ENCODE measurements around the gene NPAS2.

NPAS2 gene

GRCh38 chr2:100793982-100794381, 26.0 kb upstream of the NPAS2 start:
- H3K9ac ChIP-seq (ENCODE audit: low read length in 5 of 5), result no peak overlapping the region

DNA sequence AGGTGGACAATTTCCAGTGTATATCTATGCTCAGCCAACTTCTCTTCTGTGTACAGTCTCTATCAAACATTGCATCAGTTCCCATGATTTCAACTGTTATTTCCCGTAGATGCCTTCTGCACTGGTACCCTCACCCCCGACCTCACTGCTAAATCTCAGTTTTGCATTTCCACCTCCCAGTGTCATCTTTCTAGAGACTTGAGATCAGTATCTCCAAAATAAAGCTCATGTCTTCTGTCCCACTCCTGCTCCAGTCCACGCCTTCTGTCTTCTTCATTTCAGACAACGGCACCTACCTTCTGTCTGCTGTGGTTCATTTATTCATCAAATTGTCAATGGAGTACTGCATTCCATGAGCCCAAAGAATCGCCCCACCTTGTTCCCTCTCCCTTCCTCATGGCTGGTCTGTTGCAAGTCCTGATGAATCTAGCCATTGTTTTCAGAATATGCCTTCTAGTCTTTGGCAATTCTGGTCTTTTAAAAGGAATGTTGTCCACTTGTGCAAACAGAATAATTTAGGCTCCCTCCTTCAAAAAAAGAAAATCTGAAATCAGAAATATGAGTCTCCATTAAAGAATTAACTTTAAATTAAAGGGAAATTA, 23.3 kb upstream of the NPAS2 start:
- Histone ChIP-seq H3K9ac (ENCODE audit: low read length in 5 of 5) (no peak overlapping the region), H3K4me1 (ENCODE audit: control insufficient read depth in 5 of 5, insufficient read depth in 5 of 5, low read length in 5 of 5) (peaks cover 0 to 4% (median 0%) of the 10 kb centered on the region in 5 donors), H3K4me3 (ENCODE audit: low read depth in 1 of 5, low read length in 5 of 5) (no peak overlapping the region), H3K9me3 (ENCODE audit: control insufficient read depth in 5 of 5, low read length in 5 of 5) (peaks cover 0 to 1% (median 0%) of the 10 kb centered on the region in 5 donors), H3K27ac (ENCODE audit: low read depth, low read length) (no peak overlapping the region), H3K36me3 (ENCODE audit: control insufficient read depth in 5 of 5, insufficient read depth in 5 of 5, low read length in 5 of 5) (no peaks in the 10 kb centered on the region), H3K27me3 (ENCODE audit: control insufficient read depth in 5 of 5, insufficient read depth in 4 of 5, low read length in 5 of 5) (peaks cover 0 to 2% (median 0%) of the 10 kb centered on the region in 5 donors)

More at GRCh38 chr2:100793982-100794381, 26.0 kb upstream of the NPAS2 start:
- Histone ChIP-seq H3K27ac (ENCODE audit: low read depth, low read length) (no peak overlapping the region), H3K4me1 (ENCODE audit: control insufficient read depth in 5 of 5, insufficient read depth in 5 of 5, low read length in 5 of 5) (no peaks in the 10 kb centered on the region), H3K36me3 (ENCODE audit: control insufficient read depth in 5 of 5, insufficient read depth in 5 of 5, low read length in 5 of 5) (no peaks in the 10 kb centered on the region), H3K27me3 (ENCODE audit: control insufficient read depth in 5 of 5, insufficient read depth in 4 of 5, low read length in 5 of 5) (peaks cover 0 to 2% (median 0%) of the 10 kb centered on the region in 5 donors), H3K9me3 (ENCODE audit: control insufficient read depth in 5 of 5, low read length in 5 of 5) (peaks cover 0 to 2% (median 0%) of the 10 kb centered on the region in 5 donors), H3K4me3 (ENCODE audit: low read depth in 1 of 5, low read length in 5 of 5) (no peak overlapping the region)

DNA sequence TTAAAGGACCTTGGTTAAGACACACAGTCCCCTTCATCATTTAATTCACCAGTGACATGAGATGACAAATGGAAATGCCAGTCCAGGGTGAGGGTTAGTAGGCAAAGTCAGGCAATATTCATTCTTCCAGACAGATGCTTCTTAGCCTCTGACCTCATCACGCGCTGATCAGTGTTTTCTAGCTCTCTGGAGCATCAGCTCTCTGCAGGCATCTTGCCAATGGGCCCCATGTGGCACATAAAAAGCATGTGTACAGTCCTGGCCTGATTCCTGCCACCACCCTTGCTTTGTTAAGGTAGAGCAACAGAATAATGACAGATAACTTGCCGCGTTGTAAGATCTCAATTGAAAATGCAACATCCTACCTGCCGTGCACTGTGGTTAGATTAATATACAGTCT, 20.3 kb upstream of the NPAS2 start:
- no peak overlapping the region for H3K27ac ChIP-seq (ENCODE audit: low read depth, low read length)
- no peak overlapping the region for H3K9ac ChIP-seq (ENCODE audit: low read length in 5 of 5)
- H3K4me3 ChIP-seq (ENCODE audit: low read depth in 1 of 5, low read length in 5 of 5), result no peak overlapping the region
- no peaks in the 10 kb centered on the region for H3K27me3 ChIP-seq (ENCODE audit: control insufficient read depth in 5 of 5, insufficient read depth in 4 of 5, low read length in 5 of 5)
- no peaks in the 10 kb centered on the region for H3K9me3 ChIP-seq (ENCODE audit: control insufficient read depth in 5 of 5, low read length in 5 of 5)
- H3K4me1 ChIP-seq (ENCODE audit: control insufficient read depth in 5 of 5, insufficient read depth in 5 of 5, low read length in 5 of 5), result peaks cover 0 to 4% (median 0%) of the 10 kb centered on the region in 5 donors
- H3K36me3 ChIP-seq (ENCODE audit: control insufficient read depth in 5 of 5, insufficient read depth in 5 of 5, low read length in 5 of 5), result no peaks in the 10 kb centered on the region

DNA sequence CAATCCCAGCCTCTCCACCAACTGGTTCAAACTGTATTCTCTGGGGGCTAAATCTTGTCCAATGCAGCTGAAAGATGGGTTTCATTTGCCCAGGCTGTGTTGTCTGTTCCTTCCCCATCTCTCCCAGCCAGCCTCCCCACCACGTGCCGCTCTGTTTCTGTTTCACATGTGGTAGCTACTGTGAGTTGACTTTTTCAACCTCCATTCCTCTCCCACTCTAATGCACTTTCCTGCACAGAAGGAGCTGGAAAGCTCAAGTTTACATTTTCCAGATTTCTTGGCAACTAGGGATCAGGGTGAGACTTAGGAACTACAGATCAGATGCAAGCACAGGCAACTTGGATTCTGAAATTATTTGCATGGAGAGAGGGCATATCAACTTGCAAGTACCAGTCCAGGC, 19.0 kb upstream of the NPAS2 start:
- H3K27me3 ChIP-seq (ENCODE audit: control insufficient read depth in 5 of 5, insufficient read depth in 4 of 5, low read length in 5 of 5), result no peaks in the 10 kb centered on the region
- H3K9me3 ChIP-seq (ENCODE audit: control insufficient read depth in 5 of 5, low read length in 5 of 5), result no peaks in the 10 kb centered on the region
- no peak overlapping the region for H3K27ac ChIP-seq (ENCODE audit: low read depth, low read length)
- no peaks in the 10 kb centered on the region for H3K36me3 ChIP-seq (ENCODE audit: control insufficient read depth in 5 of 5, insufficient read depth in 5 of 5, low read length in 5 of 5)
- H3K4me1 ChIP-seq (ENCODE audit: control insufficient read depth in 5 of 5, insufficient read depth in 5 of 5, low read length in 5 of 5), result peaks cover 0 to 4% (median 0%) of the 10 kb centered on the region in 5 donors
- no peak overlapping the region for H3K4me3 ChIP-seq (ENCODE audit: low read depth in 1 of 5, low read length in 5 of 5)
- no peak overlapping the region for H3K9ac ChIP-seq (ENCODE audit: low read length in 5 of 5)

DNA sequence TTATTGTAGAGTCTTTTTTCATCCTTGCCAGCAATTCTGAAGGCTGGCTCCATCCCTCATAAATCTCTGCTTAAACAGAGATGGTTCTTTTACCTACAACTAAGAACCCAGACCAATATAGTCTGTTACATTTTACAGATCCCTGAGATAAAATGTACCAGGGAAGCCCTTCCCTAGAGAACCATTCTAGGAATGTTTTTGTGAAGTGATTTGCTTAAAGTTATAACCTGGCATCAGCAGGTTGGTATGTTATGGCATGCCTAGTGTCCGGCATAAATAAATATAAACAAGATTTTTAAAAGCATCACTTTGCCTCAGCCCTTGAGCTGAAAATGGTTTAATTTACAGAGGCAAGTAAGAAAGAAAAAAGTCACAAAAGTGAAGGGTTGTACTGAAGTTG, 18.5 kb upstream of the NPAS2 start:
- H3K9me3 ChIP-seq (ENCODE audit: control insufficient read depth in 5 of 5, low read length in 5 of 5), result no peaks in the 10 kb centered on the region
- no peaks in the 10 kb centered on the region for H3K27me3 ChIP-seq (ENCODE audit: control insufficient read depth in 5 of 5, insufficient read depth in 4 of 5, low read length in 5 of 5)
- no peak overlapping the region for H3K9ac ChIP-seq (ENCODE audit: low read length in 5 of 5)
- no peaks in the 10 kb centered on the region for H3K36me3 ChIP-seq (ENCODE audit: control insufficient read depth in 5 of 5, insufficient read depth in 5 of 5, low read length in 5 of 5)
- no peak overlapping the region for H3K4me3 ChIP-seq (ENCODE audit: low read depth in 1 of 5, low read length in 5 of 5)
- no peak overlapping the region for H3K27ac ChIP-seq (ENCODE audit: low read depth, low read length)
- peaks cover 0 to 4% (median 0%) of the 10 kb centered on the region in 5 donors for H3K4me1 ChIP-seq (ENCODE audit: control insufficient read depth in 5 of 5, insufficient read depth in 5 of 5, low read length in 5 of 5)

GRCh38 chr2:100802066-100802465, 17.9 kb upstream of the NPAS2 start:
- no peaks in the 10 kb centered on the region for H3K9me3 ChIP-seq (ENCODE audit: control insufficient read depth in 5 of 5, low read length in 5 of 5)
- no peak overlapping the region for H3K27ac ChIP-seq (ENCODE audit: low read depth, low read length)
- H3K4me1 ChIP-seq (ENCODE audit: control insufficient read depth in 5 of 5, insufficient read depth in 5 of 5, low read length in 5 of 5), result peaks cover 0 to 4% (median 0%) of the 10 kb centered on the region in 5 donors
- no peak overlapping the region for H3K4me3 ChIP-seq (ENCODE audit: low read depth in 1 of 5, low read length in 5 of 5)
- no peak overlapping the region for H3K9ac ChIP-seq (ENCODE audit: low read length in 5 of 5)
- no peaks in the 10 kb centered on the region for H3K36me3 ChIP-seq (ENCODE audit: control insufficient read depth in 5 of 5, insufficient read depth in 5 of 5, low read length in 5 of 5)
- no peaks in the 10 kb centered on the region for H3K27me3 ChIP-seq (ENCODE audit: control insufficient read depth in 5 of 5, insufficient read depth in 4 of 5, low read length in 5 of 5)

GRCh38 chr2:100803334-100803733, 16.6 kb upstream of the NPAS2 start:
- Histone ChIP-seq H3K9me3 (ENCODE audit: control insufficient read depth in 5 of 5, low read length in 5 of 5) (no peaks in the 10 kb centered on the region), H3K4me1 (ENCODE audit: control insufficient read depth in 5 of 5, insufficient read depth in 5 of 5, low read length in 5 of 5) (peaks cover 0 to 4% (median 0%) of the 10 kb centered on the region in 5 donors), H3K27me3 (ENCODE audit: control insufficient read depth in 5 of 5, insufficient read depth in 4 of 5, low read length in 5 of 5) (peaks cover 0 to 3% (median 0%) of the 10 kb centered on the region in 5 donors), H3K9ac (ENCODE audit: low read length in 5 of 5) (no peak overlapping the region), H3K4me3 (ENCODE audit: low read depth in 1 of 5, low read length in 5 of 5) (no peak overlapping the region), H3K27ac (ENCODE audit: low read depth, low read length) (no peak overlapping the region), H3K36me3 (ENCODE audit: control insufficient read depth in 5 of 5, insufficient read depth in 5 of 5, low read length in 5 of 5) (no peaks in the 10 kb centered on the region)

DNA sequence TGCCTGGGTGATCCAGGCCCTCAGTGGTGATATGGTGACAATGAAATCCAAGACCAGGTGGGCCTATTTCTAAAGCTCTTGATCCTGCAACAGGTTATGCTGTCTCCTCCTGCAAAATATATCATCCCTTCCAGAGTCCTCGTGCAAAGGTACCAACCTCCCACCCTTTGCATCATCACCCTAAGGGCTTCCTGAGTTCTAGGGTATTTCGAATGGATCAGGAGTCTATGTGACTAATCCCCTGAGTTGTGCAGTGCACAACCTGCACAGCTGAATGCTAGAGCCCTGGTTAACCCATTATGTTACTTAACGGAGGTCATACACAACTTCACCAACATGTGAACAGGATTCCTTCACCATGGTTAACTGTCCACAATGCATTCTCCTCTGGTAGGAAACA, 13.4 kb upstream of the NPAS2 start:
- Histone ChIP-seq H3K4me3 (ENCODE audit: low read depth in 1 of 5, low read length in 5 of 5) (no peak overlapping the region), H3K4me1 (ENCODE audit: control insufficient read depth in 5 of 5, insufficient read depth in 5 of 5, low read length in 5 of 5) (no peaks in the 10 kb centered on the region), H3K9me3 (ENCODE audit: control insufficient read depth in 5 of 5, low read length in 5 of 5) (no peaks in the 10 kb centered on the region), H3K27ac (ENCODE audit: low read depth, low read length) (no peak overlapping the region), H3K36me3 (ENCODE audit: control insufficient read depth in 5 of 5, insufficient read depth in 5 of 5, low read length in 5 of 5) (no peaks in the 10 kb centered on the region), H3K27me3 (ENCODE audit: control insufficient read depth in 5 of 5, insufficient read depth in 4 of 5, low read length in 5 of 5) (peaks cover 0 to 3% (median 0%) of the 10 kb centered on the region in 5 donors), H3K9ac (ENCODE audit: low read length in 5 of 5) (no peak overlapping the region)

DNA sequence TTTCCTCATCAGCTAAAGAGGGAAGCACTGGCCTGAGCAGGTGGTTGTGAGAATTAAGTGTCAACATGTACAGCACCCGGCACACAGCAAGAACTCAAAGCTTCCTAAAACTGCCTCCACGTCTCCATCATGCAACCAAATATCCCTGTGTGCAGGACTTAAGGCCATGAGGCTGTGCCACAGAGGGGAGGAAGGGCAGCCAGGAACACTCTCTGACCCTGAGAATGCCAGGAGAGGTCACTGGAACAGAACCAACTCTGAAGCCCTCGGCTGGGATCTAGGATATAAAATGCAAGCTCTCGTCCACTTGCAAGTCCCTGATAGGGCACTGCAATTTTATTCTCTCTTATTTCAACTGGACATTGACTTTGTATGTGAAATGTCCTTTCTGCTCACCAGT, 12.2 kb upstream of the NPAS2 start:
- peaks cover 0 to 5% (median 0%) of the 10 kb centered on the region in 5 donors for H3K27me3 ChIP-seq (ENCODE audit: control insufficient read depth in 5 of 5, insufficient read depth in 4 of 5, low read length in 5 of 5)
- no peak overlapping the region for H3K27ac ChIP-seq (ENCODE audit: low read depth, low read length)

GRCh38 chr2:100808582-100808981, 11.4 kb upstream of the NPAS2 start:
- Histone ChIP-seq H3K27ac (ENCODE audit: low read depth, low read length) (no peak overlapping the region), H3K9ac (ENCODE audit: low read length in 5 of 5) (no peak overlapping the region), H3K36me3 (ENCODE audit: control insufficient read depth in 5 of 5, insufficient read depth in 5 of 5, low read length in 5 of 5) (no peaks in the 10 kb centered on the region), H3K4me3 (ENCODE audit: low read depth in 1 of 5, low read length in 5 of 5) (no peak overlapping the region), H3K27me3 (ENCODE audit: control insufficient read depth in 5 of 5, insufficient read depth in 4 of 5, low read length in 5 of 5) (peaks cover 0 to 5% (median 0%) of the 10 kb centered on the region in 5 donors), H3K9me3 (ENCODE audit: control insufficient read depth in 5 of 5, low read length in 5 of 5) (no peaks in the 10 kb centered on the region), H3K4me1 (ENCODE audit: control insufficient read depth in 5 of 5, insufficient read depth in 5 of 5, low read length in 5 of 5) (peaks cover 0 to 5% (median 0%) of the 10 kb centered on the region in 5 donors)

More for the DNA sequence above, 12.2 kb upstream of the NPAS2 start:
- Histone ChIP-seq H3K9ac (ENCODE audit: low read length in 5 of 5) (no peak overlapping the region), H3K36me3 (ENCODE audit: control insufficient read depth in 5 of 5, insufficient read depth in 5 of 5, low read length in 5 of 5) (no peaks in the 10 kb centered on the region), H3K4me1 (ENCODE audit: control insufficient read depth in 5 of 5, insufficient read depth in 5 of 5, low read length in 5 of 5) (no peaks in the 10 kb centered on the region), H3K9me3 (ENCODE audit: control insufficient read depth in 5 of 5, low read length in 5 of 5) (no peaks in the 10 kb centered on the region), H3K4me3 (ENCODE audit: low read depth in 1 of 5, low read length in 5 of 5) (no peak overlapping the region)

Data from subcutaneous abdominal adipose tissue (tissue), 5 donors.